KMS-11 (cell line): ENCODE measurements around the gene MYCN.

ENCODE experiments used
- H2AFZ ChIP-seq: fragments of 200-600 bp; sonication (generic); 2 replicates; pipeline ENCODE4 v1.6.1; 2016; ENCODE audit warnings: antibody characterized with exemption, mixed run types, low read depth
- H3K27ac ChIP-seq: fragments of 200-600 bp; sonication (generic); 2 replicates; pipeline ENCODE4 v1.6.1; 2016; ENCODE audit warnings: mild to moderate bottlenecking, mixed run types
- H3K27me3 ChIP-seq: fragments of 200-600 bp; sonication (generic); 2 replicates; pipeline ENCODE4 v1.6.1; 2017; ENCODE audit warnings: mild to moderate bottlenecking, low read depth, mixed run types, moderate library complexity; ENCODE audit not compliant: insufficient read depth
- H3K36me3 ChIP-seq: fragments of 200-600 bp; sonication (generic); 2 replicates; pipeline ENCODE4 v1.6.1; 2017; ENCODE audit warnings: mild to moderate bottlenecking, mixed run types; ENCODE audit not compliant: insufficient read depth
- H3K4me1 ChIP-seq: fragments of 200-600 bp; sonication (generic); 2 replicates; pipeline ENCODE4 v1.6.1; 2016; ENCODE audit warnings: mild to moderate bottlenecking, low read depth, mixed run types; ENCODE audit not compliant: poor library complexity, severe bottlenecking
- H3K4me2 ChIP-seq: fragments of 200-600 bp; sonication (generic); 2 replicates; pipeline ENCODE4 v1.7.0; 2016; ENCODE audit warnings: mild to moderate bottlenecking, mixed run types
- H3K4me3 ChIP-seq: fragments of 200-600 bp; sonication (generic); IDR thresholded peaks from 2 replicates; pipeline ENCODE4 v1.6.1; 2017; ENCODE audit warnings: low read depth, low read length, mixed read lengths; ENCODE audit not compliant: insufficient read depth
- H3K79me2 ChIP-seq: fragments of 200-600 bp; sonication (generic); 2 replicates; pipeline ENCODE4 v1.6.1; 2016; ENCODE audit warnings: low read depth, mixed run types; ENCODE audit not compliant: insufficient read depth
- H3K9ac ChIP-seq: fragments of 200-600 bp; sonication (generic); 2 replicates; pipeline ENCODE4 v1.6.1; 2016; ENCODE audit warnings: mild to moderate bottlenecking, mixed run types
- H4K20me1 ChIP-seq: fragments of 200-600 bp; sonication (generic); 2 replicates; pipeline ENCODE4 v1.6.1; 2016; ENCODE audit warnings: mild to moderate bottlenecking, mixed run types; ENCODE audit not compliant: insufficient read depth
- TF ChIP-seq, protein P1 (sequence below): fragments of 200-600 bp; sonication (generic); conservative IDR thresholded peaks from 2 replicates; pipeline ENCODE4 v1.6.1; 2017; ENCODE audit warnings: low read depth, mild to moderate bottlenecking, antibody characterized with exemption, low read length, moderate library complexity, mixed read lengths

Gene MYCN

DNA sequence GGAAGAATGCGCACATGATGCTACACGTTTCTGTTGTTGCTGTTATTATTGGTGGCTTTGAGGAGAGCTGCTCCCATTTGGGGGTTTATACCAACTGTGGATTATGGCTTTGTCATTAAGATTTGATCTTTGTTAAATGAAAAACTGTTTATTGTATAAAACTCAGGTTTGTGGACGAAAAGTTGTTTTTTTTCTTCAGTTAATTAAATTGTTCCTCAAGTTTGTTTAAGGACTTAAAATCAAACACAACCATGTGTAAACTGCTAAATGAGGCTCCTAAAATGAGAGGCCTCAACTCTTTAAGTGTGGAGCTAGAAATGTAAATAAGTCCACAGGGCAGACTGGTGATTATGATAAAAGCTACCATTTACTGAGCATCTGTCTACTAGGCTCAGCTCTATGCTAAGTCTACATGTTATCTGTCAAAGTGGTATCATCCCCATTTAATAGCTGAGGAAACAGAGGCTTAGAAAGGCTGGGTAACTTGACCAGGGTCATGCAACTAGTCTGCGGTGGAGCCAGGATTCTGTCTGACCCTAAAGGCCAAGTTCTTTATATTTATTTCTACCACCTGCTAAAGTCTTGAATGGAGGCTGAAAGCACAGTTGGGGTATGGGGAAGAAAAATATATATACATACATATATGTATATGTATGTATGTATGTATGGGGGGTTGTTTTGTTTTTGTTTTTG, 4.1 kb downstream of the MYCN start:
- Histone ChIP-seq H3K4me3 (no peak overlapping the region), H3K27ac (no peak overlapping the region), H2AFZ (no peak overlapping the region), H3K9ac (peak overlapping the region; percentile 11; the same call in 1 of the 2 replicates), H3K27me3 (no peaks in the 10 kb centered on the region), H3K79me2 (peaks cover 71% of the 10 kb centered on the region), H3K4me1 (peaks cover 13% of the 10 kb centered on the region), H4K20me1 (peaks cover 35% of the 10 kb centered on the region), H3K36me3 (peaks cover 29% of the 10 kb centered on the region; the same call in 1 of the 2 replicates), H3K4me2 (peak overlapping the region; percentile 45)
- TF ChIP-seq, protein P1, sequence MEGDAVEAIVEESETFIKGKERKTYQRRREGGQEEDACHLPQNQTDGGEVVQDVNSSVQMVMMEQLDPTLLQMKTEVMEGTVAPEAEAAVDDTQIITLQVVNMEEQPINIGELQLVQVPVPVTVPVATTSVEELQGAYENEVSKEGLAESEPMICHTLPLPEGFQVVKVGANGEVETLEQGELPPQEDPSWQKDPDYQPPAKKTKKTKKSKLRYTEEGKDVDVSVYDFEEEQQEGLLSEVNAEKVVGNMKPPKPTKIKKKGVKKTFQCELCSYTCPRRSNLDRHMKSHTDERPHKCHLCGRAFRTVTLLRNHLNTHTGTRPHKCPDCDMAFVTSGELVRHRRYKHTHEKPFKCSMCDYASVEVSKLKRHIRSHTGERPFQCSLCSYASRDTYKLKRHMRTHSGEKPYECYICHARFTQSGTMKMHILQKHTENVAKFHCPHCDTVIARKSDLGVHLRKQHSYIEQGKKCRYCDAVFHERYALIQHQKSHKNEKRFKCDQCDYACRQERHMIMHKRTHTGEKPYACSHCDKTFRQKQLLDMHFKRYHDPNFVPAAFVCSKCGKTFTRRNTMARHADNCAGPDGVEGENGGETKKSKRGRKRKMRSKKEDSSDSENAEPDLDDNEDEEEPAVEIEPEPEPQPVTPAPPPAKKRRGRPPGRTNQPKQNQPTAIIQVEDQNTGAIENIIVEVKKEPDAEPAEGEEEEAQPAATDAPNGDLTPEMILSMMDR = no peak

DNA sequence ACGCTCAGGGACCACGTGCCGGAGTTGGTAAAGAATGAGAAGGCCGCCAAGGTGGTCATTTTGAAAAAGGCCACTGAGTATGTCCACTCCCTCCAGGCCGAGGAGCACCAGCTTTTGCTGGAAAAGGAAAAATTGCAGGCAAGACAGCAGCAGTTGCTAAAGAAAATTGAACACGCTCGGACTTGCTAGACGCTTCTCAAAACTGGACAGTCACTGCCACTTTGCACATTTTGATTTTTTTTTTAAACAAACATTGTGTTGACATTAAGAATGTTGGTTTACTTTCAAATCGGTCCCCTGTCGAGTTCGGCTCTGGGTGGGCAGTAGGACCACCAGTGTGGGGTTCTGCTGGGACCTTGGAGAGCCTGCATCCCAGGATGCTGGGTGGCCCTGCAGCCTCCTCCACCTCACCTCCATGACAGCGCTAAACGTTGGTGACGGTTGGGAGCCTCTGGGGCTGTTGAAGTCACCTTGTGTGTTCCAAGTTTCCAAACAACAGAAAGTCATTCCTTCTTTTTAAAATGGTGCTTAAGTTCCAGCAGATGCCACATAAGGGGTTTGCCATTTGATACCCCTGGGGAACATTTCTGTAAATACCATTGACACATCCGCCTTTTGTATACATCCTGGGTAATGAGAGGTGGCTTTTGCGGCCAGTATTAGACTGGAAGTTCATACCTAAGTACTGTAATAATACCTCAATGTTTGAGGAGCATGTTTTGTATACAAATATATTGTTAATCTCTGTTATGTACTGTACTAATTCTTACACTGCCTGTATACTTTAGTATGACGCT, 5.8 kb downstream of the MYCN start:
- no peak overlapping the region for H3K9ac ChIP-seq
- peaks cover 35% of the 10 kb centered on the region for H4K20me1 ChIP-seq
- no peak overlapping the region for H3K4me3 ChIP-seq
- no peak overlapping the region for H2AFZ ChIP-seq
- no peak overlapping the region for H3K4me2 ChIP-seq
- peaks cover 59% of the 10 kb centered on the region for H3K79me2 ChIP-seq
- H3K27me3 ChIP-seq = no peaks in the 10 kb centered on the region
- no peak overlapping the region for H3K27ac ChIP-seq
- peaks cover 13% of the 10 kb centered on the region for H3K4me1 ChIP-seq
- TF ChIP-seq, protein P1 = no peak
- peaks cover 29% of the 10 kb centered on the region; the same call in 1 of the 2 replicates for H3K36me3 ChIP-seq

DNA sequence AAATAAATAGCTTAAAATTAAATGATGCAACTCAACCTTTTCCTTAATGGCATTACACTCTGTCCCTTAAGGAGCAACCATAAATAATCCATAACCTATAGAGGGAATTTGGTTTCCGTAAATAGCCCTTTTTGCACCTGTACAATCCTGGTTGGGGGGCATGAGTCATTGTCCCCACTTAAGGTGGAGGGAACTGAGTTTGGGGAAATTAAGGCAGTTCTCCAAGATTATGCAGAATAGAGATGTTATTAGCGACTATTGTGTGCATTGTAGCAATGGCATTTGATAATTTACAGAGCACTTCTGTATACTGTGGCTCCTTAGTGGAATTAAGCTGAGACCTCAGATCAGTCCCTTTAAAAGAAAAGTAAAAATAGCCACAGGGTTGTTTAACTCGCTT, 6.6 kb downstream of the MYCN start:
- Histone ChIP-seq H3K27me3 (no peaks in the 10 kb centered on the region), H3K4me1 (peaks cover 13% of the 10 kb centered on the region), H4K20me1 (peaks cover 35% of the 10 kb centered on the region), H3K36me3 (peaks cover 29% of the 10 kb centered on the region; the same call in 1 of the 2 replicates), H2AFZ (no peak overlapping the region), H3K4me2 (no peak overlapping the region), H3K27ac (no peak overlapping the region), H3K4me3 (no peak overlapping the region), H3K79me2 (peaks cover 51% of the 10 kb centered on the region), H3K9ac (no peak overlapping the region)
- TF ChIP-seq, protein P1 = no peak

DNA sequence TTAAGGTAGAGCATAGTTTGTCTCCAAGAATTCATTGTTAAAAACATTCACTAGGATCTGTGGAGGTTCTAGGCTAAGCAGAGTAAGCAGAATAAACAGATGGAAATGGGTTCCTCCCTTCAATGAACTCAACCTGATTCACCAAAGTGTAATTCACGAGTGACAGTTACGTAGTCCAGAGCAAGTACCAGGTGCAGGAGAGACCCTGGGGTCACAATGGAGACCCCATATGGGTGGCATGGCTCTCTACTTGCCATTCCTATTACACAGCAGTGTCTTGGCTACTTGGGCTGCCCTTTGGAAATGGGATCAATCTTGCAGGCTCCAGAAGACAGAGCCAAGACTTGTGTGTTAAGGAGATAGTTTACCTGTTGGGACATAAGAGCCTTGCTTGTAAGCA, 7.1 kb downstream of the MYCN start:
- Histone ChIP-seq H3K27me3 (no peaks in the 10 kb centered on the region), H3K27ac (no peak overlapping the region), H4K20me1 (peaks cover 35% of the 10 kb centered on the region), H3K79me2 (peaks cover 49% of the 10 kb centered on the region), H3K9ac (no peak overlapping the region), H3K4me3 (no peak overlapping the region), H3K36me3 (peaks cover 29% of the 10 kb centered on the region; the same call in 1 of the 2 replicates), H3K4me2 (no peak overlapping the region), H2AFZ (no peak overlapping the region), H3K4me1 (peaks cover 13% of the 10 kb centered on the region)
- TF ChIP-seq, protein P1 = no peak
